Urothelium cell line (cell line): ENCODE measurements around the gene CCDC177.
"Not testable (repeated sequence)": the region's sequence is repeated elsewhere in the genome, so short reads cannot be mapped to it uniquely, and the experiment has no call there.

Experiments used
- DNase-seq: peaks from one replicate; pipeline ENCODE4 v3.0.0; 2011; ENCODE audit warnings: low spot score, mixed read lengths
- FAIRE-seq: peaks from 2 replicates; lab custom pipeline; 2011; peaks lifted over from hg19 to GRCh38; lab: Jason Lieb, UNC

The CCDC177 gene

GRCh38 chr14:69600304-69600891, 25.7 kb upstream of the CCDC177 start:
- no peak for FAIRE-seq
- no peak for DNase-seq

- FAIRE-seq, DNase-seq: not testable (repeated sequence)
Observed at GRCh38 chr14:69599431-69599830, 24.8 kb upstream of the CCDC177 start.

- FAIRE-seq = no peak
Observed at GRCh38 chr14:69595336-69595735, 20.7 kb upstream of the CCDC177 start.

GRCh38 chr14:69594846-69595245, 20.2 kb upstream of the CCDC177 start:
- FAIRE-seq (no peak), DNase-seq (no peak)

More at GRCh38 chr14:69595336-69595735, 20.7 kb upstream of the CCDC177 start:
- DNase-seq = no peak

GRCh38 chr14:69593018-69593677, 18.5 kb upstream of the CCDC177 start:
- FAIRE-seq = peak; percentile 67
- DNase-seq = peak; percentile 44

GRCh38 chr14:69591317-69591716, 16.6 kb upstream of the CCDC177 start:
- DNase-seq (no peak), FAIRE-seq (peak; percentile 90)

- FAIRE-seq = no peak
- DNase-seq = no peak
Observed at GRCh38 chr14:69587389-69587788, 12.7 kb upstream of the CCDC177 start.

- FAIRE-seq (no peak), DNase-seq (no peak)
Observed at GRCh38 chr14:69586404-69586803, 11.7 kb upstream of the CCDC177 start.

- no peak for DNase-seq
- peak; percentile 30 for FAIRE-seq
Observed at GRCh38 chr14:69584389-69584788, 9.7 kb upstream of the CCDC177 start.

- DNase-seq (no peak), FAIRE-seq (no peak)
Observed at GRCh38 chr14:69582829-69583228, 8.2 kb upstream of the CCDC177 start.

- DNase-seq = no peak
- FAIRE-seq = no peak
Observed at GRCh38 chr14:69582212-69582611, 7.5 kb upstream of the CCDC177 start.

GRCh38 chr14:69581316-69581935, 6.8 kb upstream of the CCDC177 start:
- FAIRE-seq = no peak

GRCh38 chr14:69580009-69580577, 5.4 kb upstream of the CCDC177 start:
- DNase-seq = peak; percentile 67
- FAIRE-seq = peak; percentile 84

More at GRCh38 chr14:69581316-69581935, 6.8 kb upstream of the CCDC177 start:
- DNase-seq = no peak

- no peak for FAIRE-seq
- no peak for DNase-seq
Observed at GRCh38 chr14:69579476-69579875, 4.8 kb upstream of the CCDC177 start.

- DNase-seq (no peak), FAIRE-seq (no peak)
Observed at GRCh38 chr14:69574954-69575295, 254 bp upstream of the CCDC177 start.

- DNase-seq = peak; percentile 57
- FAIRE-seq = no peak
Observed at GRCh38 chr14:69573831-69574262, 824 bp downstream of the CCDC177 start.

GRCh38 chr14:69573205-69573830, 1.4 kb downstream of the CCDC177 start:
- FAIRE-seq (no peak), DNase-seq (no peak)

GRCh38 chr14:69572841-69573135, 1.9 kb downstream of the CCDC177 start:
- DNase-seq = no peak
- no peak for FAIRE-seq

GRCh38 chr14:69572030-69572840, 2.4 kb downstream of the CCDC177 start:
- DNase-seq (peak; percentile 48), FAIRE-seq (no peak)

GRCh38 chr14:69571449-69572029, 3.1 kb downstream of the CCDC177 start:
- DNase-seq (no peak), FAIRE-seq (peak; percentile 40)
